ENCODE measurements around the gene EFCAB11. TPM values are rescaled to one million over a fixed set of nuclear protein-coding genes. Genes with fewer than 3 reads are reported as not detected.
A peak's percentile ranks its signal among the peaks of the same experiment; 100 is the strongest.

The EFCAB11 gene
- polyA plus RNA-seq, 3 donors: 2.0 to 4.3 (median 2.1) TPM

DNA sequence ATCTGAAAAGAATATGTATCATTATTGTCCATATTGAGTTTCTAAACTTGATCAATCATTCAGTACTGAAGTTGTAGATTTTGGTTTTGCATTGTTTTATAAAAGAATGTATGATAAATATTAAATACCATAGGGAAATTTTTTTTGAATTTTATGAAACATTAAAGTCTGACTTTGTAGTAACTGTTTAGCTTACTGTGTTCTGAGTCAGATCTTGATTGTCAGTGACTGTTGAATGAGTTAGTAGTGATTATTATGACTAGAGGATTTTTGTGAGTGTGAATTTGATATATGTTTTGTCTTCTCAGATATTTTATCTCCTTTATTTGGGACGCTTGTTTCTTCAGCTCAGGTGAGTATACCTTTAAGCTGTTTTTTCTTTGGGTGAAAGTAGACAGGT lies 11.3 kb upstream of the EFCAB11 start:
- no peaks in the 10 kb centered on the region for H3K4me1 ChIP-seq (ENCODE audit: control insufficient read depth in 1 of 2, insufficient read depth in 2 of 2, low read length in 2 of 2)
- no CpG with 5 or more reads among the region's 1 CpG for WGBS (ENCODE audit: insufficient coverage)

GRCh38 chr14:89963288-89963978 lies 8.9 kb upstream of the EFCAB11 start:
- Histone ChIP-seq H3K36me3 (replicated peaks in 1 of 2; ENCODE audit: control insufficient read depth in 1 of 2, insufficient read depth in 2 of 2, low read length in 2 of 2) (peaks cover 40 to 62% of the 10 kb centered on the region in 2 donors), H3K27me3 (ENCODE audit: control insufficient read depth in 2 of 2, insufficient read depth in 2 of 2, low read length in 2 of 2) (no peaks in the 10 kb centered on the region), H3K4me2 (replicated peaks; ENCODE audit: extremely low read depth, low read length, poor library complexity, severe bottlenecking) (no peak overlapping the region), H3K4me3 (replicated peaks in 1 of 3; ENCODE audit: low read depth in 2 of 3, low read length in 3 of 3) (no peak overlapping the region), H3K27ac (ENCODE audit: low read depth in 1 of 2, low read length in 2 of 2) (no peak overlapping the region), H3K9ac (ENCODE audit: insufficient read depth, low read length, poor library complexity, severe bottlenecking) (no peak overlapping the region), H3K9me3 (replicated peaks in 1 of 2; ENCODE audit: control insufficient read depth in 1 of 2, insufficient read depth in 1 of 2, low read length in 2 of 2) (no peaks in the 10 kb centered on the region), H4K20me1 (ENCODE audit: insufficient read depth, low read length) (no peaks in the 10 kb centered on the region), H3K79me2 (ENCODE audit: insufficient read depth, low read length) (peaks cover 46% of the 10 kb centered on the region), H3K4me1 (ENCODE audit: control insufficient read depth in 1 of 2, insufficient read depth in 2 of 2, low read length in 2 of 2) (no peaks in the 10 kb centered on the region), H2AFZ (ENCODE audit: insufficient read depth, low read depth, low read length, poor library complexity, severe bottlenecking) (no peak overlapping the region)
- Mint-ChIP-seq H3K4me1 (peaks cover 5% of the 10 kb centered on the region), H3K4me3 (peak overlapping the region in 1 of 2 donors; percentile 17), H3K36me3 (peaks cover 40 to 55% of the 10 kb centered on the region in 2 donors), H3K27ac (peak overlapping the region in 1 of 7 donors; percentile 12), H3K9me3 (peaks cover 0 to under 1% (median 0%) of the 10 kb centered on the region in 7 donors), H3K27me3 (ENCODE audit: low read depth in 3 of 3) (peaks cover 0 to 2% (median 0%) of the 10 kb centered on the region in 3 donors)
- 83% methylated on average over 4 of the region's 10 CpGs for WGBS (ENCODE audit: insufficient coverage)
- intact Hi-C loops (cut with micrococcal nuclease): no loop called here
- no peak for DNase-seq
- TF ChIP-seq, protein P1, sequence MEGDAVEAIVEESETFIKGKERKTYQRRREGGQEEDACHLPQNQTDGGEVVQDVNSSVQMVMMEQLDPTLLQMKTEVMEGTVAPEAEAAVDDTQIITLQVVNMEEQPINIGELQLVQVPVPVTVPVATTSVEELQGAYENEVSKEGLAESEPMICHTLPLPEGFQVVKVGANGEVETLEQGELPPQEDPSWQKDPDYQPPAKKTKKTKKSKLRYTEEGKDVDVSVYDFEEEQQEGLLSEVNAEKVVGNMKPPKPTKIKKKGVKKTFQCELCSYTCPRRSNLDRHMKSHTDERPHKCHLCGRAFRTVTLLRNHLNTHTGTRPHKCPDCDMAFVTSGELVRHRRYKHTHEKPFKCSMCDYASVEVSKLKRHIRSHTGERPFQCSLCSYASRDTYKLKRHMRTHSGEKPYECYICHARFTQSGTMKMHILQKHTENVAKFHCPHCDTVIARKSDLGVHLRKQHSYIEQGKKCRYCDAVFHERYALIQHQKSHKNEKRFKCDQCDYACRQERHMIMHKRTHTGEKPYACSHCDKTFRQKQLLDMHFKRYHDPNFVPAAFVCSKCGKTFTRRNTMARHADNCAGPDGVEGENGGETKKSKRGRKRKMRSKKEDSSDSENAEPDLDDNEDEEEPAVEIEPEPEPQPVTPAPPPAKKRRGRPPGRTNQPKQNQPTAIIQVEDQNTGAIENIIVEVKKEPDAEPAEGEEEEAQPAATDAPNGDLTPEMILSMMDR (IDR thresholded peaks at IDR 0.05): no peak

More for the DNA sequence above, 11.3 kb upstream of the EFCAB11 start:
- intact Hi-C loops (cut with micrococcal nuclease): no loop called here
- Histone ChIP-seq H3K4me2 (replicated peaks; ENCODE audit: extremely low read depth, low read length, poor library complexity, severe bottlenecking) (no peak overlapping the region), H3K27me3 (ENCODE audit: control insufficient read depth in 2 of 2, insufficient read depth in 2 of 2, low read length in 2 of 2) (no peaks in the 10 kb centered on the region), H2AFZ (ENCODE audit: insufficient read depth, low read depth, low read length, poor library complexity, severe bottlenecking) (no peak overlapping the region), H3K9ac (ENCODE audit: insufficient read depth, low read length, poor library complexity, severe bottlenecking) (no peak overlapping the region), H3K9me3 (replicated peaks in 1 of 2; ENCODE audit: control insufficient read depth in 1 of 2, insufficient read depth in 1 of 2, low read length in 2 of 2) (no peaks in the 10 kb centered on the region), H3K27ac (ENCODE audit: low read depth in 1 of 2, low read length in 2 of 2) (no peak overlapping the region), H3K79me2 (ENCODE audit: insufficient read depth, low read length) (peaks cover 24% of the 10 kb centered on the region), H3K36me3 (replicated peaks in 1 of 2; ENCODE audit: control insufficient read depth in 1 of 2, insufficient read depth in 2 of 2, low read length in 2 of 2) (peaks cover 46 to 76% of the 10 kb centered on the region in 2 donors), H4K20me1 (ENCODE audit: insufficient read depth, low read length) (no peaks in the 10 kb centered on the region), H3K4me3 (replicated peaks in 1 of 3; ENCODE audit: low read depth in 2 of 3, low read length in 3 of 3) (no peak overlapping the region)
- no peak overlapping the region for H3K4me3 Mint-ChIP-seq
- H3K4me1 Mint-ChIP-seq: no peaks in the 10 kb centered on the region
- H3K27ac Mint-ChIP-seq: no peak overlapping the region
- H3K27me3 Mint-ChIP-seq (ENCODE audit: low read depth in 3 of 3): peaks cover 0 to 2% (median 0%) of the 10 kb centered on the region in 3 donors
- TF ChIP-seq, protein P1 (IDR thresholded peaks at IDR 0.05): no peak
- H3K36me3 Mint-ChIP-seq: peaks cover 47 to 68% of the 10 kb centered on the region in 2 donors
- DNase-seq: no peak
- no peaks in the 10 kb centered on the region for H3K9me3 Mint-ChIP-seq
